Fibroblast of lung (primary cell): ENCODE measurements around the gene FAM13A.

Experiments used
- CTCF ChIP-seq, 2 donors: IDR thresholded peaks in 1 of 2; conservative IDR thresholded peaks in 1 of 2; 1 replicate in 1 of 2; 2 replicates in 1 of 2; pipeline ENCODE4 v1.5.1; 2011 to 2012; ENCODE audit warnings: low read length in 2 of 2, control low read depth in 1 of 2, inconsistent platforms in 1 of 2, low read depth in 1 of 2, mild to moderate bottlenecking in 1 of 2
- EZH2 ChIP-seq: IDR thresholded peaks from 2 replicates; pipeline ENCODE4 v1.5.1; 2012; ENCODE audit warnings: low read length, control low read depth, mild to moderate bottlenecking; ENCODE audit errors: missing control alignments

GRCh38 chr4:88967883-88968331, 89.1 kb downstream of the FAM13A start:
- no peak for TF ChIP-seq EZH2
- TF ChIP-seq CTCF (conservative IDR thresholded peaks at IDR 0.05 in 1 of 2, IDR thresholded peaks at IDR 0.05 in 1 of 2; ENCODE audit: low read depth in 1 of 2, low read length in 2 of 2) = no peak
